HG02588 (cell line): ENCODE data around the gene STPG2.
"Not testable (repeated sequence)": the region's sequence is repeated elsewhere in the genome, so short reads cannot be mapped to it uniquely, and the experiment has no call there.

ENCODE experiments used
- ATAC-seq: cut with Tn5 transposase; IDR thresholded peaks from one replicate; pipeline ENCODE4 v1.9.1; 2021; ENCODE audit warnings: mild to moderate bottlenecking, moderate library complexity; ENCODE audit not compliant: unreplicated experiment

STPG2 gene

GRCh38 chr4:97646997-97647396 is 496.3 kb downstream of the STPG2 start:
- no peak for ATAC-seq

- ATAC-seq: no peak
These were observed 498.0 kb downstream of the STPG2 start for GRCh38 chr4:97645071-97645821.

- ATAC-seq: no peak
These were observed 500.1 kb downstream of the STPG2 start for GRCh38 chr4:97643179-97643578.

GRCh38 chr4:97639961-97640360 is 503.3 kb downstream of the STPG2 start:
- no peak for ATAC-seq

GRCh38 chr4:97633831-97634230 is 509.4 kb downstream of the STPG2 start:
- not testable (repeated sequence) for ATAC-seq

GRCh38 chr4:97627750-97628149 is 515.5 kb downstream of the STPG2 start:
- ATAC-seq: no peak

GRCh38 chr4:97624204-97624603 is 519.1 kb downstream of the STPG2 start:
- ATAC-seq: no peak

- ATAC-seq: no peak
These were observed 537.3 kb downstream of the STPG2 start for GRCh38 chr4:97605932-97606331.

- no peak for ATAC-seq
These were observed 550.0 kb downstream of the STPG2 start for GRCh38 chr4:97593248-97593647.

GRCh38 chr4:97590266-97590665 is 553.0 kb downstream of the STPG2 start:
- no peak for ATAC-seq

GRCh38 chr4:97589481-97590196 is 553.6 kb downstream of the STPG2 start:
- ATAC-seq: no peak

- ATAC-seq: no peak
These were observed 555.4 kb downstream of the STPG2 start for GRCh38 chr4:97587912-97588311.

GRCh38 chr4:97585274-97585673 is 558.0 kb downstream of the STPG2 start:
- ATAC-seq: no peak

- ATAC-seq: no peak
These were observed 560.4 kb downstream of the STPG2 start for GRCh38 chr4:97582890-97583289.

- ATAC-seq: no peak
These were observed 566.3 kb downstream of the STPG2 start for GRCh38 chr4:97577004-97577403.

GRCh38 chr4:97560009-97560408 is 583.3 kb downstream of the STPG2 start:
- no peak for ATAC-seq

GRCh38 chr4:97558204-97558778 is 585.0 kb downstream of the STPG2 start:
- ATAC-seq: no peak

GRCh38 chr4:97550637-97551036 is 592.6 kb downstream of the STPG2 start:
- ATAC-seq: not testable (repeated sequence)

GRCh38 chr4:97548943-97549583 is 594.2 kb downstream of the STPG2 start:
- ATAC-seq: no peak

GRCh38 chr4:97548186-97548585 is 595.1 kb downstream of the STPG2 start:
- ATAC-seq: no peak

GRCh38 chr4:97531351-97531750 is 611.9 kb downstream of the STPG2 start:
- no peak for ATAC-seq

- ATAC-seq: no peak
These were observed 612.6 kb downstream of the STPG2 start for GRCh38 chr4:97530676-97531075.
